ENCODE measurements around the gene ACOT9.

DNA sequence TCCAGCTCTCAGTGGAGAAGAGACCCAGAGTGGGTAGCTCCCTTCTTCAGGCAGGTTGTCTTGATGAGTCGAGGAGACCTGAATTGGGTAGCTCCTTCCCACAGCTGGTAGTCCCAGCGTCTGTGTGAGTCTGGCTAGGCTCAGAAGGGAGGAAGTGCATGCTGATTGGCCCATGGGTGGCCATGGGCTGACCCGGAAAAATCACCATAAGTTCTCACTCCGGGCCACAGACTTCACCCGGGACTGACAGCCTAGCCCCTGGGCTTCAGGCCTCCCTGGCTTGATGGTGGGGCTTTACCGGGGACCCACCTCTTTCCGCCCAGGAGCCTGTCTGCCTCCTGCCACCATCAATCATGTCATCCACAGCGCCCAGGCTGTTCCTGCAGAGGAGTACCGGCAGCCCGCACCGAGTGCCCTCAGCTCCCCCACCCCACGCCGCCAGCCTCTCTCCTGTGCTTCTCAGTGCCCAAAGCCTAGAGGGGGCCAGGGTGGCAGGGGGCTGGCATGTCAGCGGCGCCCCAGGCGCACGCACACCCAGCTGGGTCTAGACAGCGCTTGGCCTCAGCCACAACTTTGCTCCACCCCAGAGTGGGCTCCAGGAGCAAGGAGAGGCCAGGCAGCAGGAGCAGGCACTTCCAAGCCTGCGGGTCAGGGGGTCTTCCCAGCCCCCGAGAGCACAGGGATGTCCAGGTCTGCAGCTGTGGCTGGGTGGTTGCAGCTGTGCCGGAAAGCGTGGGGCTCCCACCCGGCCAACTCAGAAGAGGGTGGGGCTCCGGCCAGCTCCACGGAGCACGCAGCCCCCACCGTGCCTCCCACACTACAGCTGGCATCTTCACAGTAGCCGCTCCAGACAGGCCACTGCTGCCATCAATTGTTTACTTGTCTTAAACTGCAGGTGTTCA lies 23.8 kb upstream of the ACOT9 start:
- TF ChIP-seq, protein P1, sequence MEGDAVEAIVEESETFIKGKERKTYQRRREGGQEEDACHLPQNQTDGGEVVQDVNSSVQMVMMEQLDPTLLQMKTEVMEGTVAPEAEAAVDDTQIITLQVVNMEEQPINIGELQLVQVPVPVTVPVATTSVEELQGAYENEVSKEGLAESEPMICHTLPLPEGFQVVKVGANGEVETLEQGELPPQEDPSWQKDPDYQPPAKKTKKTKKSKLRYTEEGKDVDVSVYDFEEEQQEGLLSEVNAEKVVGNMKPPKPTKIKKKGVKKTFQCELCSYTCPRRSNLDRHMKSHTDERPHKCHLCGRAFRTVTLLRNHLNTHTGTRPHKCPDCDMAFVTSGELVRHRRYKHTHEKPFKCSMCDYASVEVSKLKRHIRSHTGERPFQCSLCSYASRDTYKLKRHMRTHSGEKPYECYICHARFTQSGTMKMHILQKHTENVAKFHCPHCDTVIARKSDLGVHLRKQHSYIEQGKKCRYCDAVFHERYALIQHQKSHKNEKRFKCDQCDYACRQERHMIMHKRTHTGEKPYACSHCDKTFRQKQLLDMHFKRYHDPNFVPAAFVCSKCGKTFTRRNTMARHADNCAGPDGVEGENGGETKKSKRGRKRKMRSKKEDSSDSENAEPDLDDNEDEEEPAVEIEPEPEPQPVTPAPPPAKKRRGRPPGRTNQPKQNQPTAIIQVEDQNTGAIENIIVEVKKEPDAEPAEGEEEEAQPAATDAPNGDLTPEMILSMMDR (IDR thresholded peaks at IDR 0.05 in 8 of 11, conservative IDR thresholded peaks at IDR 0.05 in 3 of 11) = no peak
- TF ChIP-seq POLR2AphosphoS5 (IDR thresholded peaks at IDR 0.05) (peak in 2 of 3 donors; percentile 20 to 29), POLR2A (IDR thresholded peaks at IDR 0.05) (no peak)
